Activated CD4-positive, CD25-positive, alpha-beta regulatory T cell treated with anti-CD3 and anti-CD28 coated beads, Interleukin-2, amount 50 U/mL, for 72 hours (primary cell): ENCODE measurements around the gene DTX3L.

ENCODE experiments used
- DNase-seq: peaks from one replicate; pipeline ENCODE4 v3.0.0; 2021

The DTX3L gene

GRCh38 chr3:122564155-122564912 is at the start of gene DTX3L, which contains the start of gene PARP9:
DTX3L (plus strand) TSS chr3:122564338; CDS start chr3:122564427, 89 bp downstream.
PARP9 (minus strand) TSS chr3:122564300; CDS start chr3:122559620, 4,680 bp downstream.
- DNase-seq, result peak; percentile 81

- no peak for DNase-seq
Observed at GRCh38 chr3:122515020-122515468, 49.1 kb upstream of the DTX3L start.

- no peak for DNase-seq
Observed at GRCh38 chr3:122515870-122516269, 48.3 kb upstream of the DTX3L start.

GRCh38 chr3:122516846-122517360 is 47.2 kb upstream of the DTX3L start:
- DNase-seq, result no peak

GRCh38 chr3:122519693-122520092 is 44.4 kb upstream of the DTX3L start:
- DNase-seq, result no peak

GRCh38 chr3:122520861-122521260 is 43.3 kb upstream of the DTX3L start:
- no peak for DNase-seq

GRCh38 chr3:122523317-122523716 is 40.8 kb upstream of the DTX3L start:
- no peak for DNase-seq

GRCh38 chr3:122530164-122530563 is 34.0 kb upstream of the DTX3L start:
- no peak for DNase-seq

- DNase-seq, result no peak
Observed at GRCh38 chr3:122533480-122533879, 30.7 kb upstream of the DTX3L start.

- DNase-seq, result no peak
Observed at GRCh38 chr3:122533931-122534334, 30.2 kb upstream of the DTX3L start.

- no peak for DNase-seq
Observed at GRCh38 chr3:122535964-122536631, 28.0 kb upstream of the DTX3L start.

- no peak for DNase-seq
Observed at GRCh38 chr3:122536632-122537001, 27.5 kb upstream of the DTX3L start.

GRCh38 chr3:122538956-122539490 is 25.1 kb upstream of the DTX3L start:
- DNase-seq, result no peak

GRCh38 chr3:122546151-122546550 is 18.0 kb upstream of the DTX3L start:
- no peak for DNase-seq

GRCh38 chr3:122548076-122548475 is 16.1 kb upstream of the DTX3L start:
- no peak for DNase-seq

GRCh38 chr3:122548619-122549018 is 15.5 kb upstream of the DTX3L start:
- no peak for DNase-seq

- DNase-seq, result no peak
Observed at GRCh38 chr3:122553171-122553570, 11.0 kb upstream of the DTX3L start.

GRCh38 chr3:122555275-122556071 is 8.7 kb upstream of the DTX3L start:
- DNase-seq, result no peak

- DNase-seq, result no peak
Observed at GRCh38 chr3:122557356-122557755, 6.8 kb upstream of the DTX3L start.

- DNase-seq, result no peak
Observed at GRCh38 chr3:122558605-122559004, 5.5 kb upstream of the DTX3L start.

- no peak for DNase-seq
Observed at GRCh38 chr3:122559906-122560305, 4.2 kb upstream of the DTX3L start.

- DNase-seq, result no peak
Observed at GRCh38 chr3:122560680-122561079, 3.5 kb upstream of the DTX3L start.
